ENCODE results near the gene NR6A1.

Gene NR6A1

GRCh38 chr9:124600407-124600806 lies 170.7 kb downstream of the NR6A1 start:
- DNase-seq = no peak

- no peak for DNase-seq
Observed at GRCh38 chr9:124599121-124599795, 171.9 kb downstream of the NR6A1 start.

GRCh38 chr9:124598048-124598447 lies 173.1 kb downstream of the NR6A1 start:
- DNase-seq = no peak

- DNase-seq = no peak
Observed at GRCh38 chr9:124596172-124596839, 174.8 kb downstream of the NR6A1 start.

GRCh38 chr9:124595743-124596142 lies 175.4 kb downstream of the NR6A1 start:
- no peak for DNase-seq

- DNase-seq = no peak
Observed at GRCh38 chr9:124594673-124595072, 176.4 kb downstream of the NR6A1 start.

- DNase-seq = no peak
Observed at GRCh38 chr9:124594225-124594624, 176.9 kb downstream of the NR6A1 start.

- no peak for DNase-seq
Observed at GRCh38 chr9:124593651-124594058, 177.5 kb downstream of the NR6A1 start.

GRCh38 chr9:124593200-124593599 lies 177.9 kb downstream of the NR6A1 start:
- DNase-seq = no peak

GRCh38 chr9:124590889-124591641 lies 180.0 kb downstream of the NR6A1 start:
- DNase-seq = no peak

GRCh38 chr9:124584631-124585030 lies 186.5 kb downstream of the NR6A1 start:
- DNase-seq = no peak

GRCh38 chr9:124583134-124583533 lies 188.0 kb downstream of the NR6A1 start:
- DNase-seq = no peak

GRCh38 chr9:124580186-124580585 lies 190.9 kb downstream of the NR6A1 start:
- DNase-seq = no peak

GRCh38 chr9:124576751-124577150 lies 194.4 kb downstream of the NR6A1 start:
- DNase-seq = no peak

- DNase-seq = no peak
Observed at GRCh38 chr9:124574534-124575375, 196.4 kb downstream of the NR6A1 start.

GRCh38 chr9:124570942-124571666 lies 200.0 kb downstream of the NR6A1 start:
- no peak for DNase-seq

- no peak for DNase-seq
Observed at GRCh38 chr9:124569942-124570341, 201.2 kb downstream of the NR6A1 start.

- no peak for DNase-seq
Observed at GRCh38 chr9:124567362-124567761, 203.7 kb downstream of the NR6A1 start.

GRCh38 chr9:124562328-124562727 lies 208.8 kb downstream of the NR6A1 start:
- no peak for DNase-seq

- no peak for DNase-seq
Observed at GRCh38 chr9:124559871-124560270, 211.2 kb downstream of the NR6A1 start.

- DNase-seq = no peak
Observed at GRCh38 chr9:124558777-124559470, 212.2 kb downstream of the NR6A1 start.

- DNase-seq = no peak
Observed at GRCh38 chr9:124557895-124558294, 213.2 kb downstream of the NR6A1 start.
